BJ (cell line): ENCODE data around the gene HOXA10. TPM values are rescaled to one million over a fixed set of nuclear protein-coding genes. Genes with fewer than 3 reads are reported as not detected.

Experiments
- CTCF ChIA-PET: fragments of 350-600 bp; formaldehyde crosslinking; extraction: SDS; loops from one replicate; lab custom pipeline; 2021; ENCODE audit warnings: antibody characterized with exemption, inconsistent platforms; lab: Yijun Ruan, JAX
- POLR2A ChIA-PET: fragments of 300-600 bp; sonication (Branson Sonifier 250); formaldehyde crosslinking; extraction: SDS; loops from one replicate; lab custom pipeline; 2021; ENCODE audit warnings: antibody characterized with exemption; lab: Charles Lee
- DNase-seq: peaks from one replicate; pipeline ENCODE4 v3.0.0-alpha.2; 2011; ENCODE audit warnings: low read depth
- H3K27me3 ChIP-seq: 2 replicates; pipeline ENCODE4 v1.6.0; 2011; ENCODE audit warnings: low read length; ENCODE audit not compliant: control insufficient read depth, insufficient read depth
- H3K36me3 ChIP-seq: 2 replicates; pipeline ENCODE4 v1.5.1; 2011; ENCODE audit warnings: low read length; ENCODE audit not compliant: control insufficient read depth, insufficient read depth
- H3K4me3 ChIP-seq: 2 replicates; pipeline ENCODE4 v1.5.1; 2011; ENCODE audit warnings: low read depth, mild to moderate bottlenecking, control low read depth, low read length
- CTCF ChIP-seq: IDR thresholded peaks from 2 replicates; pipeline ENCODE4 v1.5.1; 2011; ENCODE audit warnings: low read depth, mild to moderate bottlenecking, control low read depth, inconsistent platforms, low read length, moderate library complexity; ENCODE audit not compliant: insufficient read depth
- polyA plus RNA-seq: library from polyadenylated mRNA; depleted of rRNA; stranded (reverse); fragments of >200 nt; gene quantifications from 2 replicates; pipeline ENCODE4 v1.2.3, GENCODE V29; 2011

Gene HOXA10
- polyA plus RNA-seq, 1 experiment = 54.7 TPM

DNA sequence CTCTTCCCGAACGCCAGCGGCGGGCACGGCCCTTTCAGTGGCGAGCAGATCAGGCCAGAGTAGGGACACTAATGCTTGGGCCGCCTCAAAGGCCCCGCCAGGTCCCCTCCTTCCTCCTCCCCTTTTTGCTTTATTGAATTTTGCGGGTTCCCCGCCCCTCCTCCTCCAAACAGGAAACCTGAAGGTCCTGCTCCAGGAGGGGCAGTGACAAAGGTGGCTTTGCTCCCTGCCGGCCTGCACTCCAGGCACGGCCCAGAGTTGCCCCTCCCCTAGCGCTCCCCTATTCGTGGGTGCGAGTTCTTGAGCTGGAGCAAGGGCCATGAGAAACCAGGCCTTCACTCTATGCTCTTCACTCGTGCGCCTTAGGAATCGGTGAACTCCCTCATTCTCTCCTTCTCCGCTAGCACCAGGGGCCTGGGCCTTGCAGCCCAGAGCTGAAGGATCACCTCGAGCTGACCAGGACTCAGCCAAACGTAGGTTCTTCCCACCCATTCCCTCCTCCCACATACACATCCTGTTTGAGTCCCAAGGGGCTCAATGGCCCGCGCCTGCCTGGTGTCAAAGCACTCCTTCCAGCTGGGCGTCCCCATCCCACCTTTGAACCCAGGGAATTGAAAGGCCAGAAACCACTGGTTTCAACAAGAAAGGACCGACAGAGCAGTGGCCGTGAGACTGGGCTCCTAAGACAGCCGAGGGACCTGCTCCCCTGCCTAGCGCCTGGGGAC lies 25.9 kb downstream of the HOXA10 start:
- no peak overlapping the region; the same call in 1 of the 2 replicates for H3K4me3 ChIP-seq
- CTCF ChIA-PET = interaction anchor here (1.3 to 6.9 kb wide), 5 partner anchors 11 to 773 kb away, joined by 3 to 74 read pairs (median 5); no protein-coding TSS in a partner anchor
- POLR2A ChIA-PET = no interaction called here
- H3K27me3 ChIP-seq = no peaks in the 10 kb centered on the region
- no peak for DNase-seq
- peaks cover 1% of the 10 kb centered on the region; the same call in 1 of the 2 replicates for H3K36me3 ChIP-seq
- no peak for TF ChIP-seq CTCF

GRCh38 chr7:27147199-27148030 lies 26.7 kb downstream of the HOXA10 start, which contains the start of gene HOXA6:
Gene HOXA6, minus strand, starts transcription at chr7:27147774. Its CDS starts 25 bp downstream, at chr7:27147749.
- no peaks in the 10 kb centered on the region for H3K27me3 ChIP-seq
- no peak for DNase-seq
- no peak for TF ChIP-seq CTCF
- H3K4me3 ChIP-seq = no peak within 1 kb of the TSS; the same call in 1 of the 2 replicates
- POLR2A ChIA-PET = no interaction called here
- peaks cover 1% of the 10 kb centered on the region; the same call in 1 of the 2 replicates for H3K36me3 ChIP-seq
- CTCF ChIA-PET = interaction anchor here (0.9 to 6.9 kb wide), 5 partner anchors 12 to 751 kb away, joined by 3 to 74 read pairs (median 5); no protein-coding TSS in a partner anchor

DNA sequence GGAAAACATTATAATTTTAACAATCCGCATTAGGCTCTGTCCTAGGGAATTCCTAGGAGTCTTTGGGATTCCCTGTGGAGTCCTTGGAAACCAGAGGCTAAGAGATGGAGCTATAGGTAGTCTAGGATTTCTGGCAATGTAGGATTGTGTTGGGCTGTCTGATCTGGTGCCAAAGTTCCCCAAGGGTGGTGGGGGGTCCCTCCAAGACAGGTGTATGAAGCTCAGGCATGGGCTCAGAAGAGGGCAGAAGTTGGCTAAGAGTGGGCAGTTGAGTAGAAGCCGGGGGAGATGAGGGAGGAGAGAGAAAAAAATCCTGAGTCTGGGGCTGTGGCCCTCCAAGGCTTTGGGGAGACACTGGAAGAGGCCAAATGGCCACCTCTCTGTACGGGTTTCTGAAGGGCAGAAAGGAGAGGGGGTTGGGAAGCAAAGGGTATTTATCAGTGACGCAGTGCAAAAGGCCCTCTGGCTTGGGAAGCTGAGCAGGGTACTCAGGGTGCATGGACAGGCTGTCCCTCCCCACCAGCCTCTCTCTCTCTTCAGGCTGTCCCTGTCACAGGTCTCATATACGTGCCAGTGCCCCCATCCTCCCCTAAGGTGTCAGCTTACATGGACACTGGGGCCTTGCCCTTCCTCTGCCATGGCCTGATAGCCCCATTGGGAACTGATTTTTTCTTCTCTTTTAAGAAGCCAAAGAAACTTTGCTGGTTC lies 27.5 kb downstream of the HOXA10 start:
- no peak for TF ChIP-seq CTCF
- Histone ChIP-seq H3K4me3 (no peak overlapping the region), H3K36me3 (peaks cover 1% of the 10 kb centered on the region; the same call in 1 of the 2 replicates), H3K27me3 (no peaks in the 10 kb centered on the region)
- no peak for DNase-seq
- CTCF ChIA-PET = interaction anchor here (0.8 to 3.2 kb wide), 4 partner anchors 14 to 751 kb away, joined by 3 to 10 read pairs (median 3); no protein-coding TSS in a partner anchor
- POLR2A ChIA-PET = no interaction called here

DNA sequence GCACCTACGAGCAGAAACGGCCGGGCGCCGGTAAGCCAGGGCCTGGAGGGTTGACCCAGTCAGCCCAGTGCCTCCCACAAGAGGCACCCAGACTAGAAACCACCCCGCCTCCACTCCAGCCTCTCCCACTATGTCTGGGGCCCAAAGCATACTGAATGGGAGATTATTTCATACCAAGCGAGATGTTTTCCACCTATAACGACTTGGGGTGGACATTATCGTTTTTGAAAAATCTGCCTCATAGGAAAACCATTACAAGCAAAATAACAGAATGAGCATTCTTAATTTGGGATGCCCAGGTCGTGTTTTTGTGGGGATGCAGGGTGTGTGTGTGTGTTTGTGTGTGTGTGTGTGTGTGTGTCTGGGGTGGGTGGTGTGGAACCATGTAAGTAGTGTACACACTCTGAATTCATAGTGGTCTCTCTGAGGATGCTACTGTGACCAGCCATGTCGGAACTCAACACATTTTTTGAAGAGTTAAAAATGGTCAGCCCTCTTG lies 28.2 kb downstream of the HOXA10 start:
- H3K27me3 ChIP-seq = no peaks in the 10 kb centered on the region
- no peak for TF ChIP-seq CTCF
- H3K36me3 ChIP-seq = peaks cover 1% of the 10 kb centered on the region; the same call in 1 of the 2 replicates
- CTCF ChIA-PET = interaction anchor here (0.8 to 3.4 kb wide), 6 partner anchors 15 to 750 kb away, joined by 3 to 43 read pairs (median 6); no protein-coding TSS in a partner anchor
- DNase-seq = no peak
- no peak overlapping the region for H3K4me3 ChIP-seq
- POLR2A ChIA-PET = no interaction called here
